HG03108 (cell line): ENCODE measurements around the gene TBC1D24.
"Not testable (repeated sequence)": the region's sequence is repeated elsewhere in the genome, so short reads cannot be mapped to it uniquely, and the experiment has no call there.

ENCODE experiments used
- ATAC-seq: cut with Tn5 transposase; IDR thresholded peaks from one replicate; pipeline ENCODE4 v1.9.1; 2021; ENCODE audit warnings: moderate library complexity; ENCODE audit not compliant: unreplicated experiment

Gene TBC1D24

DNA sequence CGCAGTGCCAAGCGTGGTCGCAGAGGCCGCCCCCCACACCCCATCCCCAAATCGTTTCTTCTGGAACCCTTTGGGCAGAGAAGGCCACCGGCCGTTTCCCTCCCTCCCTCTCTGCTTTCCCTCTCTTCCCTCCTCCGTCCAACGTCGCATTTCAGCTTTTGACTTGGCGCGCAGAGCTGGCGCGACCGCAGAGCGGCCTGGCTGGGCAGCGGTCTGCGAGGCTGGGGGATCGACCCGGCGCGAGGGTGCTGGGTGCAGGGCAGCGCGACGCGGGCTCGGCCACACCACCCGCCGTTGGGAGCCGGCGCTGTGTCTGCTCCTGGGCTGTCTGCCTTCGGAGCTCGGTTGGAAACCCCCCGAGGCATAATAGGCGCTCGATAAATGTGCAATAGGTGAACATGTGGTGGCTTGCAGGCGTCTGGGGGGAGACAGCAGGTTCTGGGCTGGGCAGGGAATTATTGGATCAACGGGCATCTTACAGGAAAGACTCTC, 6.6 kb upstream of the TBC1D24 start:
- no peak for ATAC-seq

DNA sequence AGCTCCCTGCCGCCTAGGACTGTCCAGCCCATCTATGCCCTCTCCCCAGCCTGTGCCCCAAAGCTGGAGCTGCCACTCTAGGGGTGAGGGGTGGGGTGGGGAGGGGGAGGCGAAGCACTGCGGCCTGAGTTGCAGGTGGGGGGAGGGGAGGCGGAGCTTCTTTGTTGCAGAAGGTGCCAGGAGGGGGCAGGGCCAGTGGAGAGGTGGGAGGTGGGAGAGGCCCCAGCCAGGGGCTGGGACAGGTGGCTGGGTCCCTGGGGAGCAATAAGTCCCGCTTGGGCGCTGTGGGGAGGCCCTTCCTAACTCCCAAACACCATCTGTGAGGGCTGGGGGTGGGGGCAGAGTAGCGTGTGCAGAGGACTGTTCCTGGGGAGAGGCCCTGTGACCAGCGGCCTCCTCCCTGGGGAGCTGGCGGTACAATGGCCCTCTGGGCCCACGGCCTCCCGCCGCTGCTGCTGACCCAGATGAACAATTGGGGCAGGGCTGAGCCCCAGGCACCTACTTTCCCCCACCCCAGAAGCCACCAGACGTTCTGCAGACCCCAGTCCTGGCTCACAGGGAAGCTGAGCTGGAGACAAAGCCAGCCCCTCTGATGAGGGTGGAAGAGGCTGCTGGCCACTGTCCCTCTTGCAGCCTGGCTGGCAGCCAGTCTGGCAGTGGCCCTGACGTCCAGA, 6.1 kb upstream of the TBC1D24 start:
- ATAC-seq = peak; percentile 40

DNA sequence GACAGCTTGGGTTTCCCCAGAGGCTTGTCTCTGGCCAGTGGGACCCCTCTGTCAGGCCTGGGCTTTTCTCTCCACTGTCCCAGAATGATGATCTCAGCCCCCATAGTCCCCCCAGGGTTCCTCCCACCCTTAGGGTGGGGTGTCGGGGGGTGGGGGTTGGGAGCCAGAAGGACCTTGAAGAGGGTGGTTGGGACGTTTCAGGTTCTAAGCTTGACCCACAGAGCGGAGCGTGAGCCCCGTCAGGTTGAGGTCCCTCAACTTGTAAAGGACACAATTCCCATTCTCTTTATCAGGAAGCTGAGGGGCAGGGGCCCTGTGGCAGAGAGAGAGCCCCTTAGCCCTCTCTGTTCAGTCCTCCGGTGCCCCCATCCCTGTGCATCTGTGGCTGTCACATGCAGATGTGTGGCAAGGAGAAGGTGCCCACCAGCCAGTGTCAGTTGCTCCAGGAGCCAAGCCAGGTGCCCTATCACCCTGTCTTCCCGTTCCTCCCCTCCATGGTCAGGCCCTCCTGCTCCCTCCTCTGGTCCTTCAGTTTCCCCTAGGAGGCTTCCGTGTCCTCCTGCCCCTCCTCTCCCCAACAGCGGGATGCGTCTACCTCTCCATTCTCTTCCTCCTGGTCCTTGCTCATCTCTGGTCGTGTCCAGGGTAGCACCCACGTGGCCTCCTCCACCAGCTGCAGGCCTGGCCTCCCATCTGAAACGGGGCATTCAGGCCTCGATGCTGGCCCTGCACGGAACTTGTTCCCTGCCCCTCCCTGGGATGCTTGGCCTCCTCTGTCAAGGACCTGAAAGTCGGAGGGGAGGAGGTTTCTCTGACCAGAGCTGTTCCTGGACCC, 5.3 kb upstream of the TBC1D24 start:
- no peak for ATAC-seq

DNA sequence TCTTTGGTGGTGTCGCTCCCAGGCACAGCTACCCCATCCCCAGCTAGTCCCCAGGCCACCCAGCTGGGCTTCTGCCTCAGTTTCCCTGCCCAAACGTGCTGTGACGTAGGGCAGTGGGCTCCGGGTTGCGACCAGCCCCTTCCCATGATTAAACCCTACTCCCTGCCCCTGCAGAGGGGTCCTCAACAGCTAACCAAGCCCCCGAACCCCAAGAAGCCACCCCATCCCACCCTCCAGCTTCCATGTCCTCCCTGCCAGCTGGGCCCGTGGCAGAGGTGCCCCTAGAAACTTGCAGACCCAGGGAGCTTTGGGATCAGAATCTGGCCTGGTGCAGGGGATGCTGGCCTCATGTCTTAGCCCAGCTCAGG, 4.7 kb upstream of the TBC1D24 start:
- ATAC-seq = no peak

DNA sequence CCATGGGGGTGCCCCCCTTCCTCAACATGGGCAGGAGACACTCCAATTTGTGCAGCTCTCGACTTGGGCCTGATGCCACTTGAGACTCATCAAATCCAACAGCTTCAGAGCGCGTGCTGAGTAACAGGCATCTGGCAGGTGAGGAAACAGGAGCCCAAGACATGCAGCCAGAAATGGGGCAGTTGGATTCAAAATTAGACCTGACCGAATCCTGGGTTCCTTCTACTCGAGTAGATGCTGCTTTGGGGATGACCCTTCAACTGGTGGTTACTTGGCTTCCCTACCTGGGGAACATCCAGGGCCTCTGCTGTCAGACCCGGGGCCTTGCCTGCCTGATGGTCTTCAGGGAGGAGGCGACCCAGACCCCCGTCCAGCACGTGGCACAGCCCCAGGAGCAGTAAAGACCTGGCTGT, 4.3 kb upstream of the TBC1D24 start:
- ATAC-seq = no peak

DNA sequence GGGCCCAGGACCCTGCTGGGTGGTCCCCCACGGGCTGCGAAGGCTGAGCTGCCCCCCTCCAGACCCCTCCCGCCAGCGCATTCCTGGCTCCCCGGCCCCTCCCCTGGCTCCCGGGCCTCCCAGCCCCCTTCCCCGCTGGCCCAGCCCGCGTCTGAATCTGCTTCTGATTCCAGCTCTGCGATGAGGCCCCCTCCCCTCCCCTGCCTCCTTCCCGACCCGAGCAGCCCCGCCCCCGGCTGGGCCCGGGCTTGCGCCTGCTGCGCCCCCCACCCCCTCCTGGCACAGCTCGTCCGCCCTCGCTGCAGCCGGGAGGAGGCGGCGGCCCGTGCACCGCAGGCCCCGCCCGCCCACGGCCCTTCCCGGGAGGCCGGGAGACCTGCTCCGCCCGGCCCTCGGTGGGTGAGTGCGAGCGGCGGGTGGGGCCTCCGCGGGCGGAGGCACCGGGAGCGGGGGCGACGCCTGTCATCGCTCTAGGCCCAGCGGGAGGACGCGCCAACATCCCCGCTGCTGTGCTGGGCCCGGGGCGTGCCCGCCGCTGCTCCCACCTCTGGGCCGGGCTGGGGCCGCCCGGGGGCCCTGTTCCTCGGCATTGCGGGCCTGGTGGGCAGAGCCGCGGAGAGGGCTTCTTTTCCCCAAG, 3.8 kb upstream of the TBC1D24 start, which contains the start of gene NTN3:
Gene NTN3 (plus strand): TSS at position 282 of the 637 bp plus-strand sequence. CDS start 405 bp downstream, outside the sequence.
- no peak for ATAC-seq

DNA sequence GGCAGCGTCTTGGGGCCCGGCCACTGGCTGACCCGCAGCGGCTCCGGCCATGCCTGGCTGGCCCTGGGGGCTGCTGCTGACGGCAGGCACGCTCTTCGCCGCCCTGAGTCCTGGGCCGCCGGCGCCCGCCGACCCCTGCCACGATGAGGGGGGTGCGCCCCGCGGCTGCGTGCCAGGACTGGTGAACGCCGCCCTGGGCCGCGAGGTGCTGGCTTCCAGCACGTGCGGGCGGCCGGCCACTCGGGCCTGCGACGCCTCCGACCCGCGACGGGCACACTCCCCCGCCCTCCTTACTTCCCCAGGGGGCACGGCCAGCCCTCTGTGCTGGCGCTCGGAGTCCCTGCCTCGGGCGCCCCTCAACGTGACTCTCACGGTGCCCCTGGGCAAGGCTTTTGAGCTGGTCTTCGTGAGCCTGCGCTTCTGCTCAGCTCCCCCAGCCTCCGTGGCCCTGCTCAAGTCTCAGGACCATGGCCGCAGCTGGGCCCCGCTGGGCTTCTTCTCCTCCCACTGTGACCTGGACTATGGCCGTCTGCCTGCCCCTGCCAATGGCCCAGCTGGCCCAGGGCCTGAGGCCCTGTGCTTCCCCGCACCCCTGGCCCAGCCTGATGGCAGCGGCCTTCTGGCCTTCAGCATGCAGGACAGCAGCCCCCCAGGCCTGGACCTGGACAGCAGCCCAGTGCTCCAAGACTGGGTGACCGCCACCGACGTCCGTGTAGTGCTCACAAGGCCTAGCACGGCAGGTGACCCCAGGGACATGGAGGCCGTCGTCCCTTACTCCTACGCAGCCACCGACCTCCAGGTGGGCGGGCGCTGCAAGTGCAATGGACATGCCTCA, 3.1 kb upstream of the TBC1D24 start:
- ATAC-seq = no peak

DNA sequence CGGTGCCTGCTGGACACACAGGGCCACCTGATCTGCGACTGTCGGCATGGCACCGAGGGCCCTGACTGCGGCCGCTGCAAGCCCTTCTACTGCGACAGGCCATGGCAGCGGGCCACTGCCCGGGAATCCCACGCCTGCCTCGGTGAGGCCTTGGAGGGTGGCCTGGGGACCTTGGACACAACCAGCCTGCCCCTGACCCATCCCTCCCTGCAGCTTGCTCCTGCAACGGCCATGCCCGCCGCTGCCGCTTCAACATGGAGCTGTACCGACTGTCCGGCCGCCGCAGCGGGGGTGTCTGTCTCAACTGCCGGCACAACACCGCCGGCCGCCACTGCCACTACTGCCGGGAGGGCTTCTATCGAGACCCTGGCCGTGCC, 2.5 kb upstream of the TBC1D24 start:
- ATAC-seq = no peak

DNA sequence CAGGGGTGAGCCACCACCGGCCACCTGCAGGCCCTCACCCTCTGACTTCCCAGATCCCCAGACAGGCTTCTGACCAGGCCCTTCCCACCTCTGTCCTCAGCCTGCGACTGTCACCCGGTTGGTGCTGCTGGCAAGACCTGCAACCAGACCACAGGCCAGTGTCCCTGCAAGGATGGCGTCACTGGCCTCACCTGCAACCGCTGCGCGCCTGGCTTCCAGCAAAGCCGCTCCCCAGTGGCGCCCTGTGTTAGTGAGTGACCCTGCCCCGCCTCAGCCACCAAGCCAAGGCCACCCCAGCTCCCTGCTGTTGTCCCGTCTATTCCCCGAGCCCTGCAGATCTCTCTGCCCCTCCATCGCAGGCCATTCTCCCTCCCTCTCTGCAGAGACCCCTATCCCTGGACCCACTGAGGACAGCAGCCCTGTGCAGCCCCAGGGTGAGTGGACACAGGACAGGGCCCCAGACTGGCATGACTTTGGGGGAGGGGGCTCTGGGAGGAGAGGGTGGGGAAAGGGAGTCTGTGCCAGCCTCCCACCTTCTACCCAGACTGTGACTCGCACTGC, 2.0 kb upstream of the TBC1D24 start:
- ATAC-seq = no peak

DNA sequence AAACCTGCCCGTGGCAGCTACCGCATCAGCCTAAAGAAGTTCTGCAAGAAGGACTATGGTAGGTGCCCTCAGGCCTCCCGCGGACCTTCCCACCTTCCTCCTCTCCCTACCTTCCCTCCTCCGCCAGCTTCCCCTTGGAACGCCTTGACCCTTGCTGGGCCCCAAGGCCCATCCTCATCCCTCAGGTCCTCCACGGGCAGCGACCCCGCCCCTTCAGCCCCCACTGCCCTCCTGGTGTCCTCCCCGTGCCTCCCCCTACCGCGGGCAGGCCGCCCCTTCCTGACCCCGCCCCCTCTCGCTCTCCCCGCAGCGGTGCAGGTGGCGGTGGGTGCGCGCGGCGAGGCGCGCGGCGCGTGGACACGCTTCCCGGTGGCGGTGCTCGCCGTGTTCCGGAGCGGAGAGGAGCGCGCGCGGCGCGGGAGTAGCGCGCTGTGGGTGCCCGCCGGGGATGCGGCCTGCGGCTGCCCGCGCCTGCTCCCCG, 1.4 kb upstream of the TBC1D24 start:
- ATAC-seq = no peak

DNA sequence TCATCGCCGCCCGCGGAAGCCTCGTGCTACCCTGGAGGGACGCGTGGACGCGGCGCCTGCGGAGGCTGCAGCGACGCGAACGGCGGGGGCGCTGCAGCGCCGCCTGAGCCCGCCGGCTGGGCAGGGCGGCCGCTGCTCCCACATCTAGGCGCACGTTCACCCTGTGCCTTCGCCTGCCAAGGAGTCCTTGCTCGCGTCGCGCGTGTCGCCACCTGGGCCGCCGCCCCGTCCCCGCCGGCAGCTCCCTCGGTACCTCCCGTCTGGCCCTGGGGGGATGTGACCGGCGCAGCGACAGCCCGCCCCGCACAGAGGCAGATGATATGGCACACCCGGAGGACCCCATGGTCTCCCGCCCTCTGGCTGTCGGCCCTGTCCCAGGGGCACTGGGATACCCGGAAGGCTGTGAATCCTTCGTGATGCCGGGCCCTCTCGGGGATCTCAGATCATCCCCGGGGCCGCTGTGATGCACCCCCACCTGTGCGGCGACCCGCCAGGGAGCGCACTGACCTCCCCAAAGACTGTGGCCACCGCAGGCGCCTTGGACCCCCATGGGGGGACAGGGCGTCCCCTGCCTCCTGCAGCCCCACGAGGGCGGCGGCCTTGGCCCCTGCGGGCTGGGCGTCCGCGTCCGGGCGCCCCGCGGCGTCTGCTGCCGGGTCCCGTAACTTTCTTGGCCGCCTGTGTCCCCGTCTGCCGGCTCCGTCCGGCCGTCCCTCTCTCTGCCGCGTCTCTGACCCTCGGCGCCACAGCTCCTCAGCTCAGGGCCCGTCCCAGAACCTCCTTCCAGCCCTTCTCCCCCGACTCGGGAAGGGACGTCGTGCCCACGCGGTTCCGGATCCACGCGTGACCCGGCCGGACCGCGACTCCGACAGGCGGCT, 689 bp upstream of the TBC1D24 start:
- no peak for ATAC-seq

DNA sequence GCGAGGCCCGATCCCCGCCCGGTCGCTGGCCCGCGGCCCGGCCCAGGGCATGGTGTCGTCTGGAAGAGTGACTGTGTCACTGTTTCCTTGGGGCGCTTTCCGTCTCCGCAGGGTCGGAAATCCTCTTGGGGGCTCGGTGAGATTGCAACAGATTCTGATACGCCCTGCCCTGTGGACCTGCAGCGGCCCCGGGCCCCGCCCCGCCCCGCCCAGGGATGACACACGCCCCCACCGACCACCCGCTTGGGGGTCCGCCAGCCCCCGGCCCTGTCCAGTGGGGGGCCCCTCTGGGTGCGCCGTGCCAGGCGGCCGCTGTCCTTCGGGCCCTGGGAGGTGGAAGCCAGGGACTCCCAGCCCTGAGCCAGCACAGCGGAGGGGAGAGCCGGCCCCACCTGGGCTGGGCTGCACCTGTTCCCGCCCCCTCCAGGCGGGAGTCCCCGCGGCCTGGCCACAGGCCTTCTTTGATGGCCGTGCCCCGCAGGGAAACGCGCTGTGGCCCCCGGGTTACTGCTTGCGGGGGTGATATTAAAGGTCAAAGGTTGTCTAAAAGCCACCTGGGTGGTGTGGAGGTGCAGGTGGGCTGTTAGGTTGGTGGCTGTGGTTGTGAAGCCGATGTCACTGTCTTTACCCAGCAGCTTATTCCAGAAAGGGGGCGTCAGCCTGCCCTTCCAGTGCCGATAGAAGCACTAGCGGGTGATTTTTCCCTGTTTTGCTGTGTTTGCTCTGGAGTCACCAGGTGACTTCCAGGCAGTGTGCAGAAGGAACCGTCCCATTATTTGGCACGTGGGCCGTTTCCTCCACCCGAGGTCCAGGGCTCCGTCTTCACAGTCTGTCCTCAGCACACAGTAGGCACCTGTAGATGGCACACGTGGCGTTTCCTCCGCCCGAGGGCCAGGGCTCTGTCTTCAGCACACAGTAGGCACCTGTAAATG, 752 bp downstream of the TBC1D24 start:
- ATAC-seq = peak; percentile 4

DNA sequence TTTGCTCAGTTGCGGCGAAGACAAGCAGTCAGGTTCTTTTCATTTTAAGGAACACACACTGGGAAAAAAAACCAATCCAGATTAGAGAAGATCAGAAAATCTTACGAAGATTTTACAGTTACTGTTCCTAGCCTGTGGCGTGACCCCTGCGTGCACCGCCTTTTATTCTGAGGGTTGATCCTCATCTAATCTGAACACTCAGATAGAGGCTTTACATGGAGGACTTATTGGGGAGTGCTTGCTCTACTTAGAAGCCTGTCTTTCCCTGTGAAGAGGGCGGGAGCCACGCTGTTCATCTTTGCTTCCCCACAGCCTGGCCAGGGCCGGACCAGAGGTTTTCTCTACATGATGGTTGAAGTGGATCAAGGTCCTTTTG, 1.4 kb downstream of the TBC1D24 start:
- no peak for ATAC-seq

DNA sequence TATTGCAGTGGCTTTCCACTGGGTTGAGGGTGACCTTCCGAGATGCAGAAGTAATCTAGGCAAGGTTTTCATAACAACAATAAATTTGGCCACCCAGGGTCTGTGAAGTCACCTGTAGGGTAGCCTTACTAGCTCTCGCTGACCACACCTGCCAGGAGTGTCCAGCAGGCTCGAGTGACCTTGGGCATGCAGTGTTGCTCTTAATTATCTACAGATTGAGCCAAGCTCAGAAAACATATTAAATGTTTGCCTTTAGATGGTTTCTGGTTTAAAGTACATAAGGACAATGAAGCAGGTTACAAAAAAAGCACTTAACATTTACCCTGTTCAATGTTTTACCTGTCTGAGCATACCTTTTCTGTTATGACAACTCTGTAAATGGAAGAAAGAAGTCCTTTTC, 1.8 kb downstream of the TBC1D24 start:
- no peak for ATAC-seq

DNA sequence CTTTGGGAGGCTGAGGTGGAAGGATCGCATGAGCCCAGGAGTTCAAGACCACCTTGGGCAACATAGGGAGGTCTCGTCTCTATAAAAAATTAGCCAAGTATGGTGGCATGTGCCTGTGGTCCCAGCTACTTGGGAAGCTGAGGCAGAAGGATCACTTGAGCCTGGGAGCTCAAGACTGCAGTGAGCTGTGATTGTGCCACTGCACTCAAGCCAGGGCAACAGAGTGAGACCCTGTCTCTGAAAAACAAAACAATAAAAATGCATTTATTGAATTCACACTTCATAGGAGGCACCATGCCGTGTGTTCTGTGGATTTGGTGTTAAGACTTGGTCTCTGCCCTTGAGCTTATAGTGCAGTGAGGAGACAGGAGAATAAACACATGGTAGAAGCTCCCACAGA, 2.4 kb downstream of the TBC1D24 start:
- no peak for ATAC-seq

DNA sequence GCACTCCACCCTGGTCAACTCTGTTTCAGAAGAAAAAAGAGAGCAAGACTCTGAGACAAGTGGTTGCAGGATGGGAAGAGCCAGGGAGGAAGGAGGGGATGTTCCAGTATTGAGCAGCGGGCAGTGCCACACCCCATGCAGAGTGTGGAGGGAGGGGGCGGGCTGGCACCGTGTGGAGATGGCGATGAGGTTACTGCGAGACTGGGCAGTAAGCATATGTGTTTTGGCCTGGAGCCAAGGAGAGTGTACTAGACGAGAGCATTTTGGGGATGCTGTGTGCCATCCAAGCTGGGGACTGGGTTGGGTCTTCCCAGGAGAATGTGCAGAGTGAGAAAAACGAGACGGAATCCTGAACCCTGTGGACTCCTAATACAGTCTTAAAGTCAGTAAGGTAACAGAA, 3.4 kb downstream of the TBC1D24 start:
- no peak for ATAC-seq

DNA sequence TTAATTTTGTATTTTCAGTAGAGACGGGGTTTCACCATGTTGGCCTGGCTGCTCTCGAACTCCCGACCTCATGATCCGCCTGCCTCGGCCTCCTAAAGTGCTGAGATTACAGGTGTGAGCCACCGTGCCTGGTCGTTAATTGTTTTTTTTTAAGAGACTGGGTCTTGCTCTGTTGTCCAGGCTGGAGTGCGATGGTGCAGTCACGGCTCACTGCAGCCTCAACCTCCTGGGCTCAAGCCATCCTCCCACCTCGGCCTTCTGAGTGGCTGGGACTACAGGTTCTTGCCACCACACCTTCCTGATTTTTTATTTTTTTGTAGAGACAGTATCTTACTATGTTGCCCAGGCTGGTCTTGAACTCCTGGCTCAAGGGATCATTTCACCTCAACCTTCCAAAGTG, 5.1 kb downstream of the TBC1D24 start:
- ATAC-seq = not testable (repeated sequence)

DNA sequence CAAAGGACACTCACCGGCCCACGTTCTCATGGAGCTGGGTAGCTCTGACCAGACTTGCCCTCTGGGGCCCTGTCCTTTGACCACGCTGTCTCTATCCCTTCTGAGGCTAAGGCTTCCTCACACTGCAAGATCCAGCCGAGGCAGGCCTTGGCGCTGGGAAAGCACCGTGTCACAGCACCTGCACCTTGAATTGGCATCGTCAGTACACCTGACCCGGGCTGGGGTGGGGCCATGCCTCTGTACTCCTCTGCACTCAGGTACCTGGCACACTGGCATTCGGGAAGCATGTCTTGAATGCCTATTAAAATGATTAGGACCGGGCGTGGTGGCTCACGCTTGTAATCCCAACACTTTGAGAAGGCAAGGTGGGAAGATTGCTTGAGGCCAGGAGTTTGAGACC, 6.0 kb downstream of the TBC1D24 start:
- ATAC-seq = no peak
